GM20431 (cell line): ENCODE data around the gene FBL.

ENCODE experiments used
- in situ Hi-C: fragments of 300-500 bp; cut with MseI, MboI; formaldehyde crosslinking; loops from one replicate; pipeline ENCODE4 v1.15.0; 2020; ENCODE audit warnings: low sequenced_read_pairs; ENCODE audit not compliant: unreplicated experiment

The FBL gene

DNA sequence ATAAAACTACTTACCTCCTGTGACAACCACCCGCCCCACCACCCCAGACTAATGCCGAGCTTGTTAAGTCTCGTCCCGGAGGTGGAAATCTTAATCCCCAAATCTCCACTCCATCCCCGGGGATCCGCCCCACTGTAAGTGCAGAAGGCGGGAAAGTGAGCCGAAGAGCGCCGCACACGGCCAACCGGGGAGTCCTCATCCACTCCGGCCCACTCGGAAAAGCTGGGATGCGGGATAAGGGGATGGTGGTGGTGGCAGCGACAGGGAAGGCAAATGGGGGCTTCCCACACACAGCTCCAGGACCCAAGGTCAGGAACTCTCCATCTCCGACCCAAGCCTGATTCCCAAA is 621 bp downstream of the FBL start:
- in situ Hi-C loops, result loop anchor here (10.0 kb wide), 1 partner anchor 171 kb away; no protein-coding TSS in a partner anchor

DNA sequence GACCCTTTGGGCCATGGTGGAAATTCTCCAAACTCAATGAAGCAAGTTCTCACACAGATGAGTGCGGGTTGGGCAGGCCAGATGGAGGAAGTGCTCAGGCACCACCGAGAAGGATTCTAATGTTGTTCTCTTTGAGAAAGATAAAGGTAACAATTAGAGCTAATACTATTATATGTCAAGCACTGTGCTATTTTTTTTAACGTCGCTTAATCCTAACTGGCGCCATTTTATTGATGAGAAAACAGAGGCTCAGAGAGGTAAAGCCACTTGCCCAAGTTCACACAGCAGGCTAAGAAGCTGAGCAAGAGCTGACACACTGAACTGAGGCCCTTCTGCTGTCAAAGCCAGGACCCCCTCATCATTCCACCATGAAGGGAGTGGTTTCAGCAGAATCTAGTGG is 1.0 kb downstream of the FBL start:
- in situ Hi-C loops, result loop anchor here (10.0 kb wide), 1 partner anchor 170 kb away; no protein-coding TSS in a partner anchor

DNA sequence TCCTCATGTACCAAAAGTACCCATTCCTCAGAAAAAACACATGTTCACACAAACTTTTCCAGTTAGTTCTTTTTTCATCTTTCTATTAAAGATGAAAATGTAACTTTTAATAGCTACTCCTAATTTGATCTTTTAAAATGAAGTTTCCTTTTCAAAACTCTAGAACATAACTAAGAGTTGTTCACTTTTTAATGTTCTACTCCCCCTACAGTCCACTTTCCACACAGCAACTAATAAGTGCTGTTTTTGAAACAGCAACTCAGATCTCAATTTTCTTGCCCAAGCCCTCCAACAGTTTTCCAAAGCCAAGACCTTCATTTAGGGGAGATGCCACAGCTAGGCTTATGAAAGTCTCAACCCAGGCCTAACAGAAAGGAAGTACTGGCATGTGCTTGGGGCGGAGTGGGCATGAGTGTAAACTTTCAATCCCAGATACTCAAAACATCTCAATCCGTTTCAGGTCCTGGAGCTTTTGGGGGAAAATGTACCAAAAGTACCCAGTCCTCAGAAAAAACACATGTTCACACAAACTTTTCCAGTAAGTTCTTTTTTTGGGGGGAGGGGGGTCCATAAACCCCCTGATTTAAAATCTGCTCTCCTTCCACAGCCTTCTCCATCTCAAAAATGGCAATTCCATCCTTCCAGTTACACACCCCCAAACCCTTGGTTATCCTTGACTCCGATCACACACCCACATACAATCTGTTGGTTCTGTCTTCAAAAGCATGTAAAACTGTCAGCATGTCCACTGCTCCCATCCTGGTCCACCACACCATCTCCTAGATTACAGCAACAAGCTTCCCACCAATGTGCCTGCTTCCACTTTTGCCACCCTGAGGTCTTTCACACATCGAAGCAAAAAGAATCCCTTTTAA is 2.0 kb downstream of the FBL start:
- in situ Hi-C loops, result loop anchor here (10.0 kb wide), 1 partner anchor 169 kb away; no protein-coding TSS in a partner anchor

DNA sequence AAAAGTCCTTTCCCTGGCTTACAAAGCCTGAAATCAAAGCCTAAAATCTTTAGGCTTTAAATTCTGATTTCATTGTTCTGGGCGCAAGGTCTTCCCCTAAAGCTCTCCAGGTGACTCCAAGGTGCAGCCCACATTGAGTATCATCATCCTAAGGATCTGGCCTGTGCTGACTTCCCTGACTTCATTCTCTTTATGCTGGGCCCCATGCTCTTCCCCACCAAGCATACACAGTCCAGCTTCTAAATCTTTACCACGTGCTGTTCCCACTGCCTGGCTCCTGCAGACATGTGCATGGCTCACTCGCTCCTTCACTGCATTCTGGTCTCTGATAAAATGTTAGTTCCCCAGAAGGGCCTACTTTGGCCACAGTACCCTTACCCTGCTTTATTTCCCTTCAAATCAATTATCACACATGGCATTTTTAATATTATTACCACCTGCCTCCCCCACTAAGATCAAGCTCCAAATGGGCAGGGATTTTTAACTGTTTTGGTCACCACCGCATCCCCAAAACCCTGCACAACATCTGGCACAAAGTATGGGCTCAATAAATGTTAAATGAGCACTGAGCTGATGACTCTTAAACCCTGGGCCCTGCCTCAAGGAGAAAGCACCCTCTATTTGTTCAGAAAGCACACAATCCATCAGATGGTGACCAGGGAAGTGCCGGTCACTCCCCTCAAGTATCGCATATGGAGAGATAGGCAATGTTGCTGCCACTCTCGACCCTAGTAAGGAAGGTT is 3.3 kb downstream of the FBL start:
- in situ Hi-C loops, result loop anchor here (10.0 kb wide), 1 partner anchor 168 kb away; no protein-coding TSS in a partner anchor

DNA sequence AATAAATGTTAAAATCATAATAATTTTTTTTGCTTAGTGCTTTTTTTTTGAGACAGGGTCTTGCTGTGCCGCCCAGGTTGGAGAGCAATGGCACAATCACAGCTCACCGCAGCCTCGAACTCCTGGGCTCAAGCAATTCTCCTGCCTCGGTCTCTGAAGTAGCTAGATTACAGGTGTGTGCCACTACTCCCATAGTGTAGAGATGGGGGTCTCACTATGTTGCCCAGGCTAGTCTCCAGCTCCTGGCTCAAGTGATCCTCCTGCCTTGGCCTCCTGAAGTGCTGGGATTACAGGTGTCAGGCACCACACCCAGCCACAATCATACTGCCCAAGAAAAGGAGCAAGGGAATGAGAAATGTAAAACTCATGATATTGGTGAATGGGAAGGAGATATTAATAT is 5.1 kb downstream of the FBL start:
- in situ Hi-C loops, result loop anchor here (10.0 kb wide), 1 partner anchor 166 kb away; no protein-coding TSS in a partner anchor

DNA sequence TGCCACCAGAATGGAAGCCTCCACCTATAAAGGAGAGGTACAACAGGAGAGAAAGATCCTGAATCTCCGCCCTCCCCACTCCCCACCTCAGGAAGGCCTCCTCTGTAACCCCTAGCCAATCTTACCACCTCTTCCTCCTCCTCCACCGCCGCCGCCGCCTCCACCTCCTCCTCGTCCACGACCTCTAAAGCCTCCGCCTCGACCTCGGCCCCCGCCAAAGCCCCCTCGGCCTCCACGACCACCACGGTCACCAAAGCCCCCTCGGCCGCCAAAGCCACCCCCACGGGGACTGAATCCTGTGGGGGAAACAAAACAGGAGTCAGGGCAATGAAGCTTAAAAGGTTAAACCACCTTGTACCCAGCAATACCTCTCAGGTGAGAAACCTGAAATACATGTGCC is 5.7 kb downstream of the FBL start:
- in situ Hi-C loops, result loop anchor here (10.0 kb wide), 1 partner anchor 166 kb away; no protein-coding TSS in a partner anchor

DNA sequence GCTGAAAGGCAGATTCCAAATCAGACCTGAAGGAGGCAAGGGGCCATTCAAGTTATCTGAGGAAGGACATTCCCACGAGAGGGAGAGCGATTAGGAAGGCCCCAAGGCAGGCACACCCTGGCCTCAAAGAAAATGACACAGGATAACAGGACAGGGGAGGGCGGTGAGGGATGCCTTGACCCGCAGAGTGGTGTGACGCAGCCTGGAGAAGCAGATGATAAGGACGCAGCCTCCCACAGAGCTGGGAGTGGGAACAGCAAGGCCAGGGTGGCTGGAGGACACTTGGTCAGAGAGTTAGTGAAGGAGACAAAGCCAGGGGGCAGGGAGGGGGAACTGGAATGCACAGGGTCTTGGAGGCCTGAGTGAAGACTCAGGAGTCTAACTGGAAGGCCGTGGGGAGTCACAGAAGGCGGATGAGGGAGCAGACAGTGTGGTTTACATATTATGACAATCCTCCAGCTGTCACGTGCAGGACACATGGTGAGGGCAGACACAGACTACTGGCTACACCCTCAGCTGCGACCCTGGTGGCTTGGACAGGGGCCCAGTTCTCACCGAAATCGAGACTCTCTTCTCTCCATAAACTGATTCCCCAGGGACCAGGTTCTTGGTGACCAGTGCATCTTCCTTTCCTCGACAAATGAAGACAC is 6.4 kb downstream of the FBL start:
- in situ Hi-C loops, result loop anchor here (10.0 kb wide), 1 partner anchor 165 kb away; no protein-coding TSS in a partner anchor

DNA sequence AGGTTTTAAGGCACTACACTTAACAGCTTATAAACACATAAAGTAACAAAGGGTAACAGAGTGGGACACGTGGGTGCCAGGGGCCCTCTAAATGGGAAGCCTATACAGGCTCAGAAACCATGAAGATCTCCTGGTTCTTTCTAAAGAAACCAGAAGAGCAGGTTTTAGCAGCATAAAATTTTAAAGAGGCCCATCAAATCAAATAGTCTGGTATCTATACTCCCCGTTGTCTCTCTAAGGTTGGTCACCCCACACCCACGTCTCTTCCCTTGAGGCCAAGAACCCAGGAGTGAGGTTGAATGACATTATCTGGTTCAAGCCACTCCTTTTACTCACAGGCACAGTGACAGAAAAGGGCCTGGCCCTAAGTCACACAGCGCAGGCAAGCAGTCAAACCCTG is 7.6 kb downstream of the FBL start:
- in situ Hi-C loops, result no loop called here

DNA sequence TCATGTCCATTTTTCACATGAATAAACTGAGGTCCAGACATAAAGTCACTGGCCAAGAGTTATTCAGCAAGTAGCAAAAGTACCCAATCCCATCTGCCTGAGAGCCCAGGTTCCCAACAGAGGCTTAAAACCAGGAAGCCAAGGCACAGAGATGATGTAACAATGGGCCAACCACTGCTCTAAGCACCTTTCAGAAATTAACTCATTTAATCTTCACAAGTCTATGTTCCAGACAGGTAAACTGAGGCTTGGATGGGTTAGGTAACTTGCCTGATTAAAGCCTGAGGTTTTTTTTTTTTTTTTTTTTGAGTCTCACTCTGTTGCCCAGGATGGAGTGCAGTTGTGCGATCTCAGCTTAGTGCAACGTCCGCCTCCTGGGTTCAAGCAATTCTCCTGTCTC is 8.2 kb downstream of the FBL start:
- in situ Hi-C loops, result no loop called here

DNA sequence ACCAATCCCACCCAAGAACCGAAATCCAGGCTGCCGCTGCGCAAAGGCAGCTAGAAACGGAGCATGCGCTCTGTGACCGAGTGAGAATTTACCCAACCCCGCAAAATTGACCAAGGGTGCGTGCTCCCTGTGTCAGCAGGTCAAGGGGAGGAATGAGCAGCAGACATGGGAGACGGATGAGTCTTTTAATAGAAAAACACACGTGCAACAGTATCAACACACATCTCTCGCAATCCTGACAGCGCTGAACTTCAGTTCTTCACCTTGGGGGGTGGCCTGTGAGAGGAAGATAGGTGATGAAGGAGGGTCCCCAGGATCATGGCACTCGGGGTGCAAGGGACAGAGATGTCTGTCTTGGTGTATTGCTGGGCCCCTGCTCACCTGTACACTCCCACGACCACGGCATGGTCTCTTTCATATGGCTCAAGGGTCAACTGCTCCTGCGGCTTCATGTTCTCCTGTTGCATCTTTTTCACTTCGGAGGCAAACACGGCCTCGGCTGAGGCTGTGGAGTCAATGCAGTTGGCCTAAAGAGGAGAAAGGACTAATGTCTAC is 11.8 kb downstream of the FBL start:
- in situ Hi-C loops, result no loop called here

DNA sequence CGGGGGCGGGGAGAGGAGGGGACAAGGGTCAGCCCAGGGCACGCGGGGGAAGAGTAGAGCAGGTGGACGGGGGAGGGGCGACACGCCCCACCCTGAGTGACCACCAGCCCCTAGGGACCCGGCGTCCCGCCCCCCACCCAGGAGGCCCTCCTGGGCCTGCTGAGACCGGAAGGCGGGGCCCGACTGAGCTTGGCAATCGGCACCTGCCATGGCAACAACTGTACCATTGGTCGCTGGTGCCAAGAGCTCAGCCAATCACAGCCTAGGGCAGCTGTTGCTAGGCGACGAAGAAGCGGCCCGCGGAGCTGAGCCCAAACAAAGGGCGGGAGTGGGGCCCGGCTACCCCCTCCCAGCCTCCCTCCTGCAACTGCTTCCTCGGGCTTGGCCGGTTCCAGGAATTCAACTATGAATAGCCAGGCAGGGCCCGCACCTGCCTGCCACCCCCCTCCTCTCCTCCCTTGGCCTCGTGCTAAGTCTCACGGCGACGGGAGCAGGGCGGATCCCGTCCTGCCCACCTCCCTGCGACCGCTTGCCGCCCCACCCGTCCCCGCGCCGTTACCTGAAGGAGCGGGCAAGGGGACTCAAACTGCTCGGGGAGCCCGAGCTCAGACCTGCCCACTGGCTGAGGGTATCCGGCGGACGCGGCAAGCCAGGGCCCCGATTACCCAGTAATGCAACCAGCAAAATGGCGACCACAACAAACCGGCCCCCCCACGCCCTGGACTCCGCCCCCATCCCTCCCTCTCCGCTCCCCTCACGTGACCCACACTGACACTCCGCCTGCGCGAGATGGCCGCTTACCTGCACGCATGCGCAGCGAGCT is 12.5 kb downstream of the FBL start, which contains the start of gene DYRK1B:
Gene DYRK1B (minus strand): TSS at position 699 of the 823 bp plus-strand sequence. CDS start 2,295 bp downstream, outside the sequence.
- in situ Hi-C loops, result no loop called here

DNA sequence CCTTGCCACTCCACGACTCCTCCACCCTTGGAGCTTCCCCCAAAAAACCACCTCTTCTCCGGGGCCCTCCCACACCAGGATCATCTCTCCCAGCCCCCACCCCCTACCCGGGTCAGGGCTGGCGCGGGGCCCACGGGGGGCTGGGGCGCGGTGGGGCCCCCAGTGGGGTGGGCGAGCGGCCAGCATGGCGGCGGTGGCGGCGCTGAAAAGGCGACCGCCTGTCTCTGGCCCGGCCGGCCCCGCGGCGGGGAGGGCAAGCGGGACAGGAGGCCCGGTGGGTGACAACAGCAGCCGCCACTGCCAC is 13.1 kb downstream of the FBL start:
- in situ Hi-C loops, result no loop called here

DNA sequence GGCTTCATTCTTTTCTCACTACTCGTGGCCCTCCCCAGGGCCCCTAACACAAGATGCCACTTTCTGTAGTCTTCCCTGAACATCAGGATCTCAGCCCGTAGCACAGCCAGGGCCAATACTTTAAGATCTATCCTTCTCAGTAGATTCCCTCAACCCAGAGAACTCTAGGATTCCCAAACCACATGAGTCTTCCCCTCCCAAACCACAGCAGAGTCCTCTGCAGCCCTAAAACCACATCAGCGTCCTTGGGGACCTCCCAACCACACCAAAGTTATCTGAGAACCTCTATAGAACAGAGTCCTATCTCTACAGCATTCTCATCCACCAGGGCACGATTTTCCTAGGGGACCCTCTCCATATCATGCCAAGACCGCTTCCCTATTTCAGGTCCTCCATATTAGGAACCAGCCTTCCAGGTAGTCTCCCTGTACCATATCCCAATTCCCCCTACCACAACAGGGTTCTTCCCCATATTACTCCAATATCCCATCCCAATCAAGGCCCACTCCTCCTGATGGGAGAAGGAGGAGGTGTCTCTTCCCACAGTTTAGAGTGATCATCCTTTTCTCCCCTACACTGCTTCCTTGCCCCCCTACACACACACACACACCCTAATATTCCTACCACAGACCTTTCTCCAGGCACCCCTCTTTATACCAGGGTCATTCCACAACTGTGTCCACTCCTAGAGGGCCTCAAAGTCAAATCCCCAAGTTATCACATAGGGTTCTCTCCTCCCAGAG is 13.7 kb downstream of the FBL start:
- in situ Hi-C loops, result no loop called here

DNA sequence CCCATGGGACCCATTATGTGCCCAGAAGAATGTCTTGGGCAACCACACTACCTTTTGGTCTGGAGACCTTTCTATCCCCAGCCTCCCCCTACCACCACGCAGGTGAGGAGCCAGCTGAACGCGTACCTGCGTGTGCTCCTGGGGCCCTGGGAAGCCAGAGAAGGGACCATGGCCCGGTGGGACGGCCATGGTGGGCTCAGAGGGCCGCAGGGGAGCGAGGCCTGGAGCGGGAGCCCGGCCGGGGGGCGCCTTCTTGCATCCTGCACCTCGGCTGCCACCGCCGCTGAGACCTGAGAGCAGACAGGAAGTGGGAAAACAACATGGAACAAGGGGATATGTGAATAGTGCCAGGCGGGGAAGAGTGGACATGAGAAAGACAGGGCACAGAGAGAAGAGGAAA is 14.5 kb downstream of the FBL start:
- in situ Hi-C loops, result no loop called here

DNA sequence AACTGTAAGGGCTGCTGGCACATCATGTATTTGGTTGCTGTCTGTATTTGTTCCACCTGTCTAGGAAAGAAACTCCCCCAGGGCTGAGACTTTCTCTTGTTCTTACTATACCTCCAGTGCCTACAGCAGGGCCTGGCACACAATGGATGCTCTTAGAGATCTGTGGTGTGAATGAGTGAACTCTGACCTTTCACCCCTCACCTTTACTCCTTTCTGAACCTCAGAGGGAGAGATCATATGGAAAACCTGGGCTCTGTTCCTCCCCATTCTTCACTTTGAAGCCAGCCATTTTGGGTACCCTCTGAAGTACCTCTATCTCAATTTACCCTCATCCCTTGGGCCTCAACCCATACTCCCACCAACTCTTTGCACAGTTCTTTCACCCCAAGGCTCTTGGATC is 15.3 kb downstream of the FBL start:
- in situ Hi-C loops, result no loop called here

DNA sequence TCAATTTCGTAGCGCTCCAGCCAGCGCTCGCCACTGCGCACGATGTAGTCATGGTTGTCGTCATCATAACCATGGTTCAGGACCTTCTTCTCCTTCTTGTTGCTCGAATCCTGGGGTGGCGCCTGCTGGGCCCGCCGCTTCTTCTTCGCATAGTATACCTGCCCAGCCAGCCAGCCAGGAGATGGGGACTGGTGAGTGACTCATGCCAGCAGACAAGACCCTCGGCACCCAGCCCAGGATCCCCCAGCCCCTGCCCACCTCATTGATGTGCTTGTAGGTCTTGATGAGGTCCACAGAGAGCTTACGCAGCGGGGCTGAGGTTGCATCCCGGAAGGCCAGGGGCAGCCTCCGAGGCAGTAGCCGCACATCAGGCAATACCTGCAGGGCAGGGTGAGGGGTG is 15.8 kb downstream of the FBL start:
- in situ Hi-C loops, result no loop called here

DNA sequence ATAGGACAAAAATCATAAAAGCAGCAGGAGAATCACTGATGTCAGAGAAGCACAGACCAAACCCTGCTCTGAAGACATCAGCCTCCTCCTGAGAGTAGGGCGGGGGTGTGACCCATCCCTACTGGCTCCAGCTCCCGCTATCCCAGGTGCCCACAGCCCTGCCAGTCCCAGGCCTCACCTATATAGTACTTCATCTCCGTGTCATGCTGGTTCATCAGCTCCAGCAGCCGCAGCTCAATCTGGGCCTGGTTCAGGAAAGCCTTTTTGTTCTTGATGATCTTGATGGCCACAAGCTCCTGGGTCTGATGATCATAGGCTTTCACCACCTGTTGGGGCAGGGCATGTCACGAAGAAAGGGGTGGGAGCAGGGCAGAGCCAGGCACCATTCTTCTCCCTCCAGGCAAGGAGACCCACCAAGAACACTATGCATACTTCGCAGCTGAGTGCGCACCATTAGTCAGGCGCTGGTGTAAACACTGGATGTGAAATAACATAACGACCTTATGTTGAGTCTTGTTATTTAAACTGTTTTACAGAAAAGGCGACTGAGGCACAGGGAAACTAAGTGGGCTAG is 16.4 kb downstream of the FBL start:
- in situ Hi-C loops, result no loop called here

DNA sequence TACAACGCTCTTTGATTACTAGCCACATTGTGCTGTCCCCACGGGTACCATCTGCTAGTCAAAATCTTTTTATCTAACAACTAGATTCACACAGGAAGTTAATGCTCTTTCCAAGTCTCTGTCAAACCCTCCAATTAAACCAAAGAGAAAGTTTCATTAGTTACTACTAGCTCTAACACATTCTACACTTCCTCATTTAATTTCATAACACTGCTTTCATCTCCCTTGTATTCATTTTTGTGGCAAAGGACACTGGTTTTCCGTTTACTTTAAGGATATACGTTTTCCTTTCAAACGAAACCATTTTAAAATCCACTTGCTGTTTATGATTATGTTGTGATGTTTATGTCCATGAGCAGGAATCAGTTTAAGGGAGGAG is 17.5 kb downstream of the FBL start:
- in situ Hi-C loops, result no loop called here
